A549 (cell line): ENCODE results near the gene CARMIL1. TPM values are rescaled to one million over a fixed set of nuclear protein-coding genes. Genes with fewer than 3 reads are reported as not detected.

Experiments used
- ATAC-seq, 2 experiments: fragments of 200-7000 bp in 1 of 2; fragments of >200 bp in 1 of 2; cut with Nextera tagmentation in 1 of 2; cut with Tn5 transposase in 1 of 2; 3 replicates each; pipeline versions ENCODE4 v1.8.0 to v1.9.1; 2018 to 2020; ENCODE audit warnings: mild to moderate bottlenecking in 1 of 2, moderate library complexity in 1 of 2
- CTCF ChIA-PET: fragments of 300-600 bp; sonication (Branson Sonifier 250); formaldehyde crosslinking; extraction: SDS; loops from one replicate; lab custom pipeline; 2021; ENCODE audit warnings: antibody characterized with exemption, inconsistent platforms; lab: Yijun Ruan, JAX
- POLR2A ChIA-PET: fragments of 350-600 bp; formaldehyde crosslinking; extraction: SDS; loops from one replicate; lab custom pipeline; 2021; ENCODE audit warnings: antibody characterized with exemption, inconsistent platforms; lab: Yijun Ruan, JAX
- DNase-seq, 2 experiments: peaks; one replicate each; pipeline versions ENCODE4 v3.0.0 to v3.0.0-alpha.2; 2011 to 2016; ENCODE audit warnings: low read depth in 1 of 2, low spot score in 1 of 2
- FAIRE-seq: peaks from 2 replicates; lab custom pipeline; 2011; peaks lifted over from hg19 to GRCh38; lab: Jason Lieb, UNC
- H3K27ac ChIP-seq, 2 experiments: fragments of >200 bp; sonication (Bioruptor Twin); formaldehyde crosslinking; 3 replicates each; pipeline ENCODE4 v1.5.1; 2016 to 2017
- H3K4me1 ChIP-seq: fragments of >200 bp; sonication (Bioruptor Twin); formaldehyde crosslinking; 3 replicates; pipeline ENCODE4 v1.6.1; 2016
- H3K4me2 ChIP-seq: fragments of >200 bp; sonication (Bioruptor Twin); formaldehyde crosslinking; 3 replicates; pipeline ENCODE4 v1.6.1; 2016
- H3K4me3 ChIP-seq: fragments of >200 bp; sonication (Bioruptor Twin); formaldehyde crosslinking; 3 replicates; pipeline ENCODE4 v1.5.1; 2016
- H3K9me3 ChIP-seq: fragments of >200 bp; sonication (Bioruptor Twin); formaldehyde crosslinking; 3 replicates; pipeline ENCODE4 v1.6.1; 2016
- BCL3 ChIP-seq: fragments of >200 bp; sonication (Bioruptor Twin); formaldehyde crosslinking; IDR thresholded peaks from 3 replicates; pipeline ENCODE4 v1.6.1; 2016
- BHLHE40 ChIP-seq: IDR thresholded peaks from 2 replicates; pipeline ENCODE4 v1.6.1; 2012; ENCODE audit warnings: low read depth, low read length, inconsistent platforms
- CEBPB ChIP-seq, 2 experiments: fragments of >200 bp in 1 of 2; sonication (Bioruptor Twin) in 1 of 2; formaldehyde crosslinking in 1 of 2; IDR thresholded peaks; 2 replicates each; pipeline ENCODE4 v1.6.1; 2012 to 2016
- CHD4 ChIP-seq: fragments of 200-600 bp; sonication (generic); IDR thresholded peaks from 2 replicates; pipeline ENCODE4 v1.6.1; 2016; ENCODE audit warnings: antibody characterized with exemption, mild to moderate bottlenecking, borderline replicate concordance
- EHF ChIP-seq: fragments of 250-450 bp; sonication (Bioruptor Pico); IDR thresholded peaks from 2 replicates; pipeline ENCODE4 v1.5.0; 2020; ENCODE audit warnings: mild to moderate bottlenecking
- EP300 ChIP-seq, 2 experiments: fragments of >200 bp; sonication (Bioruptor Twin); formaldehyde crosslinking; IDR thresholded peaks; 2 replicates in 1 of 2; 3 replicates in 1 of 2; pipeline ENCODE4 v1.6.1; 2016 to 2017
- FOSB ChIP-seq: fragments of 250-450 bp; sonication (Bioruptor Pico); IDR thresholded peaks from 2 replicates; pipeline ENCODE4 v1.5.0; 2020; ENCODE audit warnings: mild to moderate bottlenecking, moderate library complexity
- GATA3 ChIP-seq: IDR thresholded peaks from 2 replicates; pipeline ENCODE4 v1.6.1; 2012; ENCODE audit warnings: borderline replicate concordance
- JUN ChIP-seq, 2 experiments: fragments of >200 bp; sonication (Bioruptor Twin); formaldehyde crosslinking; IDR thresholded peaks; 2 replicates in 1 of 2; 3 replicates in 1 of 2; pipeline ENCODE4 v1.6.1; 2016 to 2017
- KDM1A ChIP-seq: fragments of 200-600 bp; sonication (generic); IDR thresholded peaks from 2 replicates; pipeline ENCODE4 v1.6.1; 2016; ENCODE audit warnings: low read depth, mild to moderate bottlenecking
- KDM5A ChIP-seq: fragments of 200-600 bp; sonication (generic); IDR thresholded peaks from 2 replicates; pipeline ENCODE4 v1.6.1; 2016; ENCODE audit warnings: antibody characterized with exemption, mild to moderate bottlenecking
- MAFK ChIP-seq: fragments of 450-650 bp; IDR thresholded peaks from 2 replicates; pipeline ENCODE4 v1.6.1; 2014; ENCODE audit not compliant: partially characterized antibody
- MYC ChIP-seq: IDR thresholded peaks from 2 replicates; pipeline ENCODE4 v1.6.1; 2012; ENCODE audit warnings: mild to moderate bottlenecking, inconsistent platforms, low read length, improper control_type of control experiment, borderline replicate concordance
- NFE2L2 ChIP-seq: fragments of 150-350 bp; conservative IDR thresholded peaks from 2 replicates; pipeline ENCODE4 v1.6.1; 2014; ENCODE audit warnings: low read length
- NR3C1 ChIP-seq: fragments of >200 bp; sonication (Bioruptor Twin); formaldehyde crosslinking; IDR thresholded peaks from 3 replicates; pipeline ENCODE4 v1.6.1; 2017
- PBX3 ChIP-seq: IDR thresholded peaks from 2 replicates; pipeline ENCODE4 v1.6.1; 2012
- PHF8 ChIP-seq: fragments of 200-600 bp; sonication (generic); IDR thresholded peaks from 2 replicates; pipeline ENCODE4 v1.6.1; 2016; ENCODE audit warnings: low read depth, mild to moderate bottlenecking, antibody characterized with exemption, moderate library complexity, borderline replicate concordance
- POLR2AphosphoS2 ChIP-seq: conservative IDR thresholded peaks from 2 replicates; pipeline ENCODE4 v1.6.1; 2012; ENCODE audit warnings: low read length, improper control_type of control experiment, inconsistent platforms
- RARB ChIP-seq: fragments of 250-450 bp; sonication (Bioruptor Pico); IDR thresholded peaks from 2 replicates; pipeline ENCODE4 v1.8.0; 2021; ENCODE audit warnings: mild to moderate bottlenecking, moderate library complexity
- REST ChIP-seq: fragments of 200-600 bp; sonication (generic); IDR thresholded peaks from 2 replicates; pipeline ENCODE4 v1.6.1; 2016; ENCODE audit warnings: antibody characterized with exemption, mild to moderate bottlenecking, moderate library complexity
- RNF2 ChIP-seq: fragments of 200-600 bp; sonication (generic); IDR thresholded peaks from 2 replicates; pipeline ENCODE4 v1.6.1; 2016; ENCODE audit warnings: low read depth, mild to moderate bottlenecking, antibody characterized with exemption, moderate library complexity, borderline replicate concordance
- TP53 ChIP-seq: fragments of 250-450 bp; sonication (Bioruptor Pico); IDR thresholded peaks from 2 replicates; pipeline ENCODE4 v1.5.0; 2021; ENCODE audit warnings: mild to moderate bottlenecking, moderate library complexity
- ZSCAN20 ChIP-seq: fragments of 250-450 bp; sonication (Bioruptor Pico); IDR thresholded peaks from 2 replicates; pipeline ENCODE4 v1.8.0; 2022; ENCODE audit warnings: mild to moderate bottlenecking, moderate library complexity
- WGBS: methylation state at CpG from one replicate; pipeline ENCODE4 v1.1.6; 2017; ENCODE audit errors: missing lambda C conversion rate; 5-methylcytosine and 5-hydroxymethylcytosine counted together
- polyA plus RNA-seq, 4 experiments: library from polyadenylated mRNA; depleted of rRNA in 3 of 4; stranded (reverse); fragments of >200 nt; fragmentation: RNase III in 1 of 4; extraction: RNeasy Plus Mini Kit Qiagen cat#74134 plus additional on column Dnase treatment in 1 of 4; gene quantifications; 2 replicates in 3 of 4; 3 replicates in 1 of 4; pipeline ENCODE4 v1.2.3, GENCODE V29; 2011 to 2017

The CARMIL1 gene
- polyA plus RNA-seq, 2 of the 4 experiments (the other 2 are of a cell fraction): 11.5 to 11.8 TPM

- no peak overlapping the region for H3K4me3 ChIP-seq
- no peaks in the 10 kb centered on the region for H3K9me3 ChIP-seq
- no peak overlapping the region for H3K27ac ChIP-seq
- H3K4me2 ChIP-seq: no peak overlapping the region
- DNase-seq: no peak
- CTCF ChIA-PET: interaction anchor here (0.6 kb wide), 1 partner anchor 12 kb away, joined by 3 read pairs; no protein-coding TSS in a partner anchor
- WGBS: 91% methylated on average over 3 of the region's 3 CpGs
- no peak for TF ChIP-seq KDM1A
- TF ChIP-seq FOSB (CRISPR knock-in tag): no peak
- no peak for TF ChIP-seq JUN (IDR thresholded peaks at IDR 0.05)
- TF ChIP-seq EHF (CRISPR knock-in tag): no peak
- TF ChIP-seq MYC: no peak
- TF ChIP-seq CHD4: no peak
- TF ChIP-seq POLR2AphosphoS2: no peak
- no peak for TF ChIP-seq RARB (CRISPR knock-in tag)
- TF ChIP-seq RNF2: no peak
- no peak for TF ChIP-seq TP53 (CRISPR knock-in tag)
- no peak for TF ChIP-seq BHLHE40
- no peak for TF ChIP-seq ZSCAN20
- no peak for TF ChIP-seq PBX3
- TF ChIP-seq KDM5A: no peak
- no peak for TF ChIP-seq BCL3
- no peak for TF ChIP-seq REST
- TF ChIP-seq NR3C1: no peak
- TF ChIP-seq, all 56 proteins: peak for 0
- ATAC-seq (no peak), FAIRE-seq (no peak)
- peaks cover 7% of the 10 kb centered on the region; the same call in 1 of the 3 replicates for H3K4me1 ChIP-seq
- POLR2A ChIA-PET: no interaction called here
Observed at GRCh38 chr6:25452031-25452430, 172.9 kb downstream of the CARMIL1 start.

GRCh38 chr6:25453288-25453687 lies 174.1 kb downstream of the CARMIL1 start:
- FAIRE-seq (no peak), DNase-seq (no peak), ATAC-seq (no peak)
- CTCF ChIA-PET: no interaction called here
- Histone ChIP-seq H3K9me3 (no peaks in the 10 kb centered on the region), H3K4me2 (no peak overlapping the region), H3K27ac (no peak overlapping the region), H3K4me3 (no peak overlapping the region), H3K4me1 (peaks cover 13% of the 10 kb centered on the region)
- WGBS: 89% methylated on average over 2 of the region's 2 CpGs
- POLR2A ChIA-PET: no interaction called here
- no peak for TF ChIP-seq MYC
- TF ChIP-seq NFE2L2: no peak
- no peak for TF ChIP-seq PHF8
- TF ChIP-seq GATA3: no peak
- TF ChIP-seq RNF2: no peak
- no peak for TF ChIP-seq CEBPB (IDR thresholded peaks at IDR 0.05)
- TF ChIP-seq MAFK: no peak
- TF ChIP-seq EP300 (IDR thresholded peaks at IDR 0.05): no peak
- no peak for TF ChIP-seq KDM1A
- TF ChIP-seq, all 56 proteins: peak for 0
